ENCODE measurements around the gene ACOD1. TPM values are rescaled to one million over a fixed set of nuclear protein-coding genes. Genes with fewer than 3 reads are reported as not detected.

ACOD1 gene
- total RNA-seq, 1 experiment from 2014 or later: not detected

- no peak overlapping the region for H2BK12ac ChIP-seq (ENCODE audit: insufficient read length, low read depth, low read length)
Measured at GRCh38 chr13:76925115-76925514, 23.2 kb upstream of the ACOD1 start.

More at GRCh38 chr13:76925115-76925514, 23.2 kb upstream of the ACOD1 start:
- no peak overlapping the region for H4K5ac ChIP-seq (ENCODE audit: insufficient read length, low read depth, low read length)
- no peak overlapping the region for H3K18ac ChIP-seq (ENCODE audit: insufficient read length, low read depth, low read length)
- H4K91ac ChIP-seq (ENCODE audit: insufficient read length, low read depth, low read length): no peak overlapping the region
- H3K27me3 ChIP-seq (ENCODE audit: insufficient read depth, low read length): no peaks in the 10 kb centered on the region
- H2BK120ac ChIP-seq (ENCODE audit: low read depth, low read length, poor library complexity, severe bottlenecking): no peak overlapping the region
- no peak overlapping the region for H3K4me2 ChIP-seq (ENCODE audit: insufficient read depth, insufficient read length, low read length)
- H3K56ac ChIP-seq (ENCODE audit: insufficient read length, low read depth, low read length): no peak overlapping the region
- no peaks in the 10 kb centered on the region for H3K79me1 ChIP-seq (ENCODE audit: insufficient read depth, low read depth, low read length, poor library complexity, severe bottlenecking)
- no peaks in the 10 kb centered on the region for H3K9me3 ChIP-seq (ENCODE audit: control insufficient read depth, low read depth, low read length)
- H2BK5ac ChIP-seq (ENCODE audit: insufficient read length, low read length): no peak overlapping the region
- H3K27me3 Mint-ChIP-seq (ENCODE audit: low read depth): no peaks in the 10 kb centered on the region
- no peak overlapping the region for H3K27ac ChIP-seq (ENCODE audit: insufficient read length, low read depth, low read length)
- DNase-seq: no peak
- no peaks in the 10 kb centered on the region for H3K79me2 ChIP-seq (ENCODE audit: insufficient read depth, low read length)
- WGBS (ENCODE audit: extremely low coverage, insufficient read length, low lambda C conversion rate): no CpG with 5 or more reads among the region's 1 CpG
- no peak overlapping the region for H2BK20ac ChIP-seq (ENCODE audit: low read depth, low read length, poor library complexity, severe bottlenecking)
- H3K9ac ChIP-seq (ENCODE audit: extremely low read depth, insufficient read length, low read length): no peak overlapping the region
- no peaks in the 10 kb centered on the region for H4K20me1 ChIP-seq (ENCODE audit: control insufficient read depth, insufficient read depth, insufficient read length)
- H3K23me2 ChIP-seq (ENCODE audit: insufficient read length, low read depth, low read length, poor library complexity, severe bottlenecking): no peaks in the 10 kb centered on the region
- no peak overlapping the region for H4K8ac ChIP-seq (replicated peaks; ENCODE audit: insufficient read length, low read depth, low read length)
- H3K4me3 Mint-ChIP-seq: no peak overlapping the region
- no peak for TF ChIP-seq CTCF (conservative IDR thresholded peaks at IDR 0.05)
- H3K23ac ChIP-seq (ENCODE audit: insufficient read length, low read depth, low read length): no peak overlapping the region
- no peak overlapping the region for H2AFZ ChIP-seq (ENCODE audit: low read length)
- H3T11ph ChIP-seq (ENCODE audit: low read length): no peak overlapping the region
- H3K4me1 Mint-ChIP-seq: peaks cover 3 to 5% of the 10 kb centered on the region in 2 experiments; a peak in 2 of 4 replicates
- no peak overlapping the region for H3K27ac Mint-ChIP-seq
- H3K4me1 ChIP-seq (ENCODE audit: insufficient read depth, low read length): no peaks in the 10 kb centered on the region
- H3K4ac ChIP-seq (ENCODE audit: low read depth, low read length): no peak overlapping the region
- no peaks in the 10 kb centered on the region for H3K36me3 Mint-ChIP-seq (ENCODE audit: insufficient read depth in 1 of 3, low read depth in 3 of 3)
- H2AK5ac ChIP-seq (ENCODE audit: insufficient read length, low read length): no peak overlapping the region
- no peak overlapping the region for H3K14ac ChIP-seq (ENCODE audit: insufficient read depth, low read length)
- H3K9me3 Mint-ChIP-seq: peaks cover 0 to 2% of the 10 kb centered on the region in 2 experiments; a peak in 2 of 5 replicates
- no peak overlapping the region for H2BK15ac ChIP-seq (ENCODE audit: low read depth, low read length)

Data from H9 (cell line).